Pancreas (tissue), 10 donors: ENCODE results near the gene MAML3. TPM values are rescaled to one million over a fixed set of nuclear protein-coding genes. Genes with fewer than 3 reads are reported as not detected.

Experiments
- ATAC-seq, 4 donors: fragments of 200-7000 bp; cut with Tn5 transposase; one replicate each; pipeline versions ENCODE4 v1.8.0 to v1.9.1; 2020; ENCODE audit warnings: mild to moderate bottlenecking in 4 of 4, moderate library complexity in 4 of 4
- DNase-seq, 6 donors: peaks; one replicate each; pipeline ENCODE4 v3.0.0-alpha.2; 2020
- FAIRE-seq: peaks from 2 replicates; lab custom pipeline; 2012; peaks lifted over from hg19 to GRCh38; lab: Jason Lieb, UNC
- H3K27ac ChIP-seq, 4 donors: fragments of 200-600 bp; sonication (generic); 1 replicate in 3 of 4; 2 replicates in 1 of 4; pipeline versions ENCODE4 v1.5.0 to v1.8.0; 2020
- H3K27me3 ChIP-seq, 4 donors: fragments of 200-600 bp; one replicate each; pipeline ENCODE4 v1.8.0; 2021
- H3K36me3 ChIP-seq, 3 donors: fragments of 200-600 bp; sonication (generic) in 1 of 3; one replicate each; pipeline versions ENCODE4 v1.5.0 to v1.8.0; 2020 to 2021
- H3K4me1 ChIP-seq, 3 donors: fragments of 200-600 bp; one replicate each; pipeline ENCODE4 v1.8.0; 2021
- H3K4me3 ChIP-seq, 4 donors: fragments of 200-600 bp; sonication (generic) in 2 of 4; one replicate each; pipeline versions ENCODE4 v1.5.0 to v1.8.0; 2020 to 2021
- H3K9me3 ChIP-seq, 4 donors: fragments of 200-600 bp; one replicate each; pipeline ENCODE4 v1.8.0; 2021
- CTCF ChIP-seq, 4 donors: fragments of 200-600 bp; sonication (generic) in 3 of 4; IDR thresholded peaks; one replicate each; pipeline versions ENCODE4 v1.5.0 to v1.8.0; 2021; ENCODE audit warnings: antibody characterized with exemption in 4 of 4
- WGBS, 2 donors: extraction: QIAGEN DNeasy Blood & Tissue Kit; methylation state at CpG; one replicate each; pipeline ENCODE4 v1.1.7; 2013; 5-methylcytosine and 5-hydroxymethylcytosine counted together
- intact Hi-C, 3 donors: fragments of 100-400 bp; cut with DNase I; formaldehyde crosslinking; loops; one replicate each; pipeline versions ENCODE4 v1.11.1 to v1.14.2; 2022
- polyA plus RNA-seq, 2 donors: library from polyadenylated mRNA; stranded (reverse); fragments of 200-250 nt; gene quantifications; one replicate each; pipeline ENCODE4 v1.2.3, GENCODE V29; 2013
- total RNA-seq, 6 donors: library from RNA; stranded (reverse); fragmentation: NEBNext Ultra II Directional in 4 of 6; extraction: Animal tissue kit (Norgen Biotek cat#: 25700) in 4 of 6; gene quantifications; one replicate each; pipeline versions ENCODE4 v1.2.1 to v1.2.4, GENCODE V29; 2021 to 2023
- donor health status: healthy with polysubstance abuse.
- donor health status: DM: no; HTN: no; CAD: no; lungs with moderate emphysema.
- donor health status: DM: no; HTN: no; CAD: no.
- donor health status: control.
- donor health status: control.
- donor health status: Bipolar disorder and iron deficiency.
- donor health status: DM: yes; HTN: yes; CAD: no.
- donor health status: DM: no; HTN: no; CAD: no.
- donor health status: DM: no; HTN: no; CAD: no.
- donor health status: DM: yes; HTN: yes; CAD: no.

Gene MAML3
- total and polyA plus RNA-seq, 8 donors: 3.8 to 8.9 (median 5.9) TPM

- Histone ChIP-seq H3K27ac (no peak overlapping the region), H3K9me3 (no peaks in the 10 kb centered on the region), H3K27me3 (no peaks in the 10 kb centered on the region), H3K4me3 (no peak overlapping the region), H3K36me3 (no peaks in the 10 kb centered on the region), H3K4me1 (no peaks in the 10 kb centered on the region)
- ATAC-seq (no peak), DNase-seq (no peak), FAIRE-seq (no peak)
- TF ChIP-seq CTCF (IDR thresholded peaks at IDR 0.05): no peak
- WGBS, 2 donors: 84 to 86% methylated on average over 12 of the region's 12 CpGs
- intact Hi-C loops: no loop called here
Measured at GRCh38 chr4:139746431-139747171, 407.4 kb downstream of the MAML3 start.

DNA sequence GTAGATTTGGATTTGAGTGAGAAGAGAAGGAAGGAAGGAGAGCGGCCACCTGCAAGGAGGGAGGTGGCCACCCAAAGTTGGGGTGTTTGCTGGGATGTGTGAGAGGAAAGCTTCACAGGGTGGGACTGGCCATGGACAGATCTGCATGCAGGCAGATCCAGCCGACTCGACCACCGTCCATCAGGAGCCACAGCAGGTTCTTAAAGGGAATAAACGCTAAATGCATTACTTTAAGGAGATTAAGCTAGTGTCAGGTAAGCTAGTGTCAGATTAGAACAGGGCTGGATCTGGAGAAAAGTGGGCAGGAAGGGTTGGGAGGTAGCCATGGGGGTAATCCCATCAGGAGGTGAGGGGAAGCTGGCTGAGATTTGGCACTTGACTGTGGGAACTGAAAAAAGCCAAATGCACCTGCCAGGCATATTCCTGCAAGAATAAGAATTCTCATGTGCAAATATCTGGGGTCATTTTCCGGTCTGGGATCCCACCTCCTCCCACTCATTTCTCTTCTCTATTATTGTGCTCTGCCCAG lies 408.8 kb downstream of the MAML3 start:
- no peak for ATAC-seq
- no peak for FAIRE-seq

GRCh38 chr4:139744232-139744631 lies 409.8 kb downstream of the MAML3 start:
- Histone ChIP-seq H3K9me3 (no peaks in the 10 kb centered on the region), H3K27me3 (no peaks in the 10 kb centered on the region), H3K4me1 (peaks cover 6 to 15% (median 9%) of the 10 kb centered on the region in 3 donors), H3K36me3 (no peaks in the 10 kb centered on the region), H3K27ac (no peak overlapping the region), H3K4me3 (no peak overlapping the region)
- ATAC-seq (no peak), FAIRE-seq (no peak), DNase-seq (no peak)
- intact Hi-C loops: no loop called here
- no peak for TF ChIP-seq CTCF (IDR thresholded peaks at IDR 0.05)
- WGBS, 2 donors: 96% methylated on average over 1 of the region's 1 CpG

More for the DNA sequence above, 408.8 kb downstream of the MAML3 start:
- Histone ChIP-seq H3K4me1 (peaks cover 2 to 10% (median 9%) of the 10 kb centered on the region in 3 donors), H3K27ac (no peak overlapping the region), H3K9me3 (no peaks in the 10 kb centered on the region), H3K27me3 (no peaks in the 10 kb centered on the region), H3K36me3 (no peaks in the 10 kb centered on the region), H3K4me3 (no peak overlapping the region)
- intact Hi-C loops: no loop called here
- no peak for TF ChIP-seq CTCF (IDR thresholded peaks at IDR 0.05)
- 90 to 93% methylated on average over 6 of the region's 6 CpGs for WGBS, 2 donors
- no peak for DNase-seq

DNA sequence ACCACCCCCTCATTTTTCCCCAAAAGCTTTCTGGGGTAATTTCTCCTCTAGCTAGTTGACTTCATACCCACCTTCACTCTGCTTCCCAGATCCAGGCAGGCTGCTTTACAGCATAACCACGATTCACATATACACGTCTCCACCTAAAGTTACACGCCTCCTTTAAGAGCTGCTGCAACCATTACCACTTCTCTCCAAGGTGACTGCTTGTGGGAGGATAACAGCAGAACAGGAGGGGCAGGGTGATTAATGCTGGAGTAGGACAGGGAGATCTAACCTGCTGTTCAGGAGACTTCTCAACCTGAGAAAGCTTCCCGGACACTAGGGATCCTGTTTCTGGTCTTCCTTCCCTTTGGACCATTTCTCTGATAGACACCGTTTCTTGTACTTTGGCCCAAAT lies 411.0 kb downstream of the MAML3 start:
- Histone ChIP-seq H3K9me3 (no peaks in the 10 kb centered on the region), H3K4me1 (peaks cover 6 to 15% (median 9%) of the 10 kb centered on the region in 3 donors), H3K27ac (no peak overlapping the region), H3K36me3 (no peaks in the 10 kb centered on the region), H3K4me3 (no peak overlapping the region), H3K27me3 (no peaks in the 10 kb centered on the region)
- no peak for ATAC-seq
- intact Hi-C loops: no loop called here
- no peak for TF ChIP-seq CTCF (IDR thresholded peaks at IDR 0.05)
- WGBS, 2 donors: 71 to 73% methylated on average over 5 of the region's 5 CpGs
- no peak for DNase-seq
- FAIRE-seq: no peak

- no peaks in the 10 kb centered on the region for H3K27me3 ChIP-seq
- no peaks in the 10 kb centered on the region for H3K9me3 ChIP-seq
- ATAC-seq (peak; percentile 83 to 92 (median 90)), DNase-seq (peak in 4 of 6 donors; percentile 45 to 71 (median 56)), FAIRE-seq (no peak)
- no peaks in the 10 kb centered on the region for H3K36me3 ChIP-seq
- no peak overlapping the region for H3K4me3 ChIP-seq
- H3K27ac ChIP-seq: peak overlapping the region; percentile 19 to 81 (median 59)
- whole genome bisulfite sequencing, 2 donors: 19 to 20% methylated on average over 9 to 10 of the region's 10 CpGs
- intact Hi-C loops: no loop called here
- no peak for TF ChIP-seq CTCF (IDR thresholded peaks at IDR 0.05)
- H3K4me1 ChIP-seq: peaks cover 6 to 15% (median 9%) of the 10 kb centered on the region in 3 donors
Measured at GRCh38 chr4:139740531-139741041, 413.4 kb downstream of the MAML3 start.
